Measurements from ENCODE around the gene FOXI2.

Gene FOXI2

DNA sequence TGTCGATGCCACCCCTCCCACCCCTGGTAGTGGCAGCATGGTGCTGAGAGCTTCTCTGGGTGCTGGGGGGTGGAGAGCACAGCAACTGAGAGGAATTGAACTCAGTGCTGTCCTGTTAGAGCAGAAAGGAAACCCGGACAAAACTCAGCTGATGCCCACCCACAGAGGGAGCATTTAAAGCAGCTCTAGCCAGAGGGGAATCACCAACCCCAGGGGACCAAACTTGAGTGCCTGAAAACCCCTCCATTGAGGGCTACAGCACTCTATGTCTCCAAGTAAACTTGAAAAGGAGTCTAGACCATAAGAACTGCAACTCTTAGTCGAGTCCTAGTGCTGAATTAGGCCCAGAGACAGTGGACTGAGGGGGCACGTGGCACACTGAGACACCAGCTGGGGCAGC, 16.8 kb upstream of the FOXI2 start:
- Histone ChIP-seq H3K27ac (ENCODE audit: low read depth, low read length) (no peak overlapping the region), H2AFZ (ENCODE audit: low read length, unreplicated experiment) (no peak overlapping the region), H3K79me2 (ENCODE audit: control insufficient read depth, insufficient read depth, low read length, unreplicated experiment) (no peaks in the 10 kb centered on the region), H3K4me1 (ENCODE audit: control insufficient read depth, insufficient read depth, low read length, unreplicated experiment) (no peaks in the 10 kb centered on the region), H3K27me3 (ENCODE audit: insufficient read depth, low read length) (0 out of 2 replicates have a peak, but pooled peaks cover 3% of the 10 kb centered on the region), H3K36me3 (ENCODE audit: insufficient read depth, low read length) (no peaks in the 10 kb centered on the region), H3K4me3 (ENCODE audit: low read depth, low read length) (no peak overlapping the region)

- Histone ChIP-seq H3K4me3 (ENCODE audit: low read depth, low read length) (no peak overlapping the region), H3K36me3 (ENCODE audit: insufficient read depth, low read length) (no peaks in the 10 kb centered on the region), H3K4me1 (ENCODE audit: control insufficient read depth, insufficient read depth, low read length, unreplicated experiment) (no peaks in the 10 kb centered on the region), H3K79me2 (ENCODE audit: control insufficient read depth, insufficient read depth, low read length, unreplicated experiment) (no peaks in the 10 kb centered on the region), H3K27me3 (ENCODE audit: insufficient read depth, low read length) (0 out of 2 replicates have a peak, but pooled peaks cover 3% of the 10 kb centered on the region), H2AFZ (ENCODE audit: low read length, unreplicated experiment) (no peak overlapping the region), H3K27ac (ENCODE audit: low read depth, low read length) (no peak overlapping the region)
Measured at GRCh38 chr10:127720903-127721302, 16.1 kb upstream of the FOXI2 start.

- no peak overlapping the region for H2AFZ ChIP-seq (ENCODE audit: low read length, unreplicated experiment)
- peaks cover 54% of the 10 kb centered on the region for H3K27me3 ChIP-seq (ENCODE audit: insufficient read depth, low read length)
Measured at GRCh38 chr10:127734753-127735152, 2.2 kb upstream of the FOXI2 start.

DNA sequence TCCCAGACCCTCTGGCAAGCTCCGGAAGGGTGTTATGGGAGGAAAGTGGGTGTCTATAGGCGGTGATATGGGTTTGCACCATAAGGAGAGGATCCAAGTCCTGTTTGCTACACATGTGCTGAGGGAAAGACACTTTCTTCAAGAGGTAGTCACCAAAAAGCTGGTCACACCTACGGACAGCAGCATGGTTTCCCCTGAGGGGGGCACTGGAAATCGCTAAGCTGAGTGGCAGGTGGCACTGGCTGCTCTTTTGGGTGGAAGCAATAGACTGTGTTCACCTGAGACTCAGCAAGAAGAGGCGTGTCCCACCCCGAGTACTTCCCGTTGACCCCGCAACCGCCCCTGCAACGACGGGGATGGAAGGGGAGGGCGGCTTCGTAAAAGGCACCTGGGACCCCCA, 1.8 kb upstream of the FOXI2 start:
- Histone ChIP-seq H3K4me1 (ENCODE audit: control insufficient read depth, insufficient read depth, low read length, unreplicated experiment) (no peaks in the 10 kb centered on the region), H3K79me2 (ENCODE audit: control insufficient read depth, insufficient read depth, low read length, unreplicated experiment) (no peaks in the 10 kb centered on the region), H3K27me3 (ENCODE audit: insufficient read depth, low read length) (peaks cover 54% of the 10 kb centered on the region), H3K36me3 (ENCODE audit: insufficient read depth, low read length) (no peaks in the 10 kb centered on the region), H2AFZ (ENCODE audit: low read length, unreplicated experiment) (no peak overlapping the region), H3K4me3 (ENCODE audit: low read depth, low read length) (no peak overlapping the region), H3K27ac (ENCODE audit: low read depth, low read length) (no peak overlapping the region)

More at GRCh38 chr10:127734753-127735152, 2.2 kb upstream of the FOXI2 start:
- no peaks in the 10 kb centered on the region for H3K79me2 ChIP-seq (ENCODE audit: control insufficient read depth, insufficient read depth, low read length, unreplicated experiment)
- no peak overlapping the region for H3K4me3 ChIP-seq (ENCODE audit: low read depth, low read length)
- no peak overlapping the region for H3K27ac ChIP-seq (ENCODE audit: low read depth, low read length)
- H3K4me1 ChIP-seq (ENCODE audit: control insufficient read depth, insufficient read depth, low read length, unreplicated experiment) = no peaks in the 10 kb centered on the region
- no peaks in the 10 kb centered on the region for H3K36me3 ChIP-seq (ENCODE audit: insufficient read depth, low read length)

DNA sequence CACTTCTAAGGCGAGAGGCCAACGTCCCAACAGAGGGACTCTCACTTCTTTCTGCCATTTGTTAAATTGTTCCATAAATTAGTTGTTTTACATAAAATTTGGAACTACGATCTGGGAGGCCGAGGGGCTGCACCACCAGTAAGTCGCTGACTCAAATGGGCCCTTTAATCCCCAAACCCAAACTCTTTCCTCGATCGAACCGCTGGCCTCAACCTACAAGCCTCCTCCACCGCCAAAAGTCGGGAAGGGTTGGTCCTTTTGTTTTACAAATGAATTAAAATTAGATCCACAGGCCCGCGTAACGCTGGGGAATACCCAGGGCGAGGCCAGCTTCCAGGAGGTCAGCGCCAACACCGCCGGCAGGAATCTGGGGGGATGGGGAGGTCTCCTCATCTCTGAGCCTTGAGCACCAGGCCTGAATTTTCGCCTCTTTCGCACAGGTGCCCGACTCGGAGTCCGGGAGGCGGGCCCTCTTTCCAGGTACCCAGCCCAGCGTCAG, 1.2 kb upstream of the FOXI2 start:
- Histone ChIP-seq H3K27ac (ENCODE audit: low read depth, low read length) (no peak overlapping the region), H3K4me1 (ENCODE audit: control insufficient read depth, insufficient read depth, low read length, unreplicated experiment) (no peaks in the 10 kb centered on the region), H3K36me3 (ENCODE audit: insufficient read depth, low read length) (no peaks in the 10 kb centered on the region), H2AFZ (ENCODE audit: low read length, unreplicated experiment) (no peak overlapping the region), H3K79me2 (ENCODE audit: control insufficient read depth, insufficient read depth, low read length, unreplicated experiment) (no peaks in the 10 kb centered on the region), H3K4me3 (ENCODE audit: low read depth, low read length) (no peak overlapping the region), H3K27me3 (ENCODE audit: insufficient read depth, low read length) (peaks cover 54% of the 10 kb centered on the region)

GRCh38 chr10:127736222-127736914, 617 bp upstream of the FOXI2 start:
- Histone ChIP-seq H3K4me1 (ENCODE audit: control insufficient read depth, insufficient read depth, low read length, unreplicated experiment) (no peaks in the 10 kb centered on the region), H3K4me3 (ENCODE audit: low read depth, low read length) (no peak overlapping the region), H2AFZ (ENCODE audit: low read length, unreplicated experiment) (no peak overlapping the region), H3K79me2 (ENCODE audit: control insufficient read depth, insufficient read depth, low read length, unreplicated experiment) (no peaks in the 10 kb centered on the region), H3K27ac (ENCODE audit: low read depth, low read length) (no peak overlapping the region), H3K36me3 (ENCODE audit: insufficient read depth, low read length) (no peaks in the 10 kb centered on the region), H3K27me3 (ENCODE audit: insufficient read depth, low read length) (peaks cover 54% of the 10 kb centered on the region)

DNA sequence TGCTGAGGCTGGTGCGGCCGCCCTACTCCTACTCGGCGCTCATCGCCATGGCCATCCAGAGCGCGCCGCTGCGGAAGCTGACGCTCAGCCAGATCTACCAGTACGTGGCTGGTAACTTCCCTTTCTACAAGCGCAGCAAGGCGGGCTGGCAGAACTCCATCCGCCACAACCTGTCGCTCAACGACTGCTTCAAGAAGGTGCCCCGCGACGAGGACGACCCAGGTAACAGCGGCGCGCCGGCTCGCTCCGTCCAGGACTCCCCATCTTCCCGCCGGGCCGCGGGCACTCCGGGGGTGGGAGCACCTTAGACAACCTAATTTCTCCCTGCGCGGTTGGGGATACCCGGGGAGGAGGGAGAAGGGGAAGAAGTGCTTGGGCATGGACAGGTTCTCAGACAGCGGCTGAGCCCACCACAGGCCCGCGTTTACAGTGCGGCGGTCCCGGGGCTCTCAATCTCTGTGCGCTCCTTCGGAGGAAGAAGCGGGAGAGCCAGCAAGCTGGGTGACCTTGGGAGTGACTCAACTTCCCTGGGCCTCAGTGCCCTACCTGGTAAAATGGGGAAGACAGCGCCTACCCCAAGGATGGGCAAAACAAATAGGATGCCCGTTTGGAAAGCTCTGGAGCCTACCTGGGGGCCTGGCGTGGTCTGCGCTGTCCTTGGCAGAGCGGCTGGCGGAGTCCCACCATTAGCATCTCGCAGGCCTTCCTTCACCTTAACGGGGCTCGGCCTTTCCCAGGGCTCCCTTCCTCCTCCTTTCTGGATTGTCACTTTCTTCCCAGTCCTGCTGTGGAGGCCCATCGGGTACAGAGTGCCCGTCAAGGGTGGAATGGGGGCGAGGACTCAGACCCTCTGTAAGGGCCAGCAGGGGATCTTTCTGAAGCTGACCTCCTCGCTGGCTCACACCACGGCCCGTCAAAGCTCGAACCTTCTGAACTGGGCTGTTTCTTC, 852 bp downstream of the FOXI2 start:
- H3K36me3 ChIP-seq (ENCODE audit: insufficient read depth, low read length) = no peaks in the 10 kb centered on the region
- H3K4me1 ChIP-seq (ENCODE audit: control insufficient read depth, insufficient read depth, low read length, unreplicated experiment) = no peaks in the 10 kb centered on the region
- H3K79me2 ChIP-seq (ENCODE audit: control insufficient read depth, insufficient read depth, low read length, unreplicated experiment) = no peaks in the 10 kb centered on the region
- peaks cover 54% of the 10 kb centered on the region for H3K27me3 ChIP-seq (ENCODE audit: insufficient read depth, low read length)
- no peak overlapping the region for H3K4me3 ChIP-seq (ENCODE audit: low read depth, low read length)
- no peak overlapping the region for H2AFZ ChIP-seq (ENCODE audit: low read length, unreplicated experiment)
- no peak overlapping the region for H3K27ac ChIP-seq (ENCODE audit: low read depth, low read length)

DNA sequence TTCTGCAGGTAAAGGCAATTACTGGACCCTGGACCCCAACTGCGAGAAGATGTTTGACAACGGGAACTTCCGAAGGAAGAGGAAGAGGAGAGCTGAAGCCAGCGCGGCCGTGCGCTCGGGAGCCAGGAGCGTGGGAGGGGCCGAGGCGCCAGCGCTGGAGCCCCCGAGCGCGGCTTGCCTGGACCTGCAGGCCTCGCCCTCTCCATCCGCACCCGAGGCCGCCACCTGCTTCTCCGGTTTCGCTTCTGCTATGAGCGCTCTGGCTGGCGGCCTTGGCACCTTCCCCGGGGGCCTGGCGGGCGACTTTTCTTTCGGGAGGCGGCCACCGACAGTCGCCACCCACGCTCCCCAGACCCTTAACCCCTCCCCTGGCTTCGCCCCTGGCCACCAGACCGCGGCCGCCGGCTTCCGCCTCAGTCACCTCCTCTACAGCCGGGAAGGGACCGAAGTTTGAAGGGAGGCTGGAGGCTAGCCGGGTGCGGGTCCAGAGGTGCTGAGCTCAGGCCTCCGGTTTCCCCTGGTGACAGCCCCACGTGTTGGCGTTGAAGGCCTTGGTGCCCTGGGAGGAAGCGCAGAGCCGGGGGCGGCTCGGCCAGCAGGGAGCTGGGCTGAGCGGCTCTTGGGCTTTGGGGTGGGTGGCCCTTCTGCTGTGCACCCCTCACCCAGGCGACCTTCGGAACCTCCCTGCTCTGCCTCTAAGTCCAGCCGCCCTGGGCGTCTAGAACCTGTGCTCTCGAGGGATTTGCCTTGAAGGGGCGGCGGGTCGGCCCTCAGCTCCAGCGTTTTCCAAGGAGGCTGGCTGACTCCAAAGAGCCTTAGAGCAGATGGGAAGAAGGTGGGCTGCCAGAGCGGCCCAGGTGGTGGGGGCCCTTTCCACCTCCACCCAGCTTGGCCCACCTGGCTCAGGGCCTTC, 1.8 kb downstream of the FOXI2 start:
- H2AFZ ChIP-seq (ENCODE audit: low read length, unreplicated experiment) = no peak overlapping the region
- no peak overlapping the region for H3K27ac ChIP-seq (ENCODE audit: low read depth, low read length)

GRCh38 chr10:127739908-127740307, 2.9 kb downstream of the FOXI2 start:
- H2AFZ ChIP-seq (ENCODE audit: low read length, unreplicated experiment) = no peak overlapping the region
- H3K4me3 ChIP-seq (ENCODE audit: low read depth, low read length) = no peak overlapping the region
- no peaks in the 10 kb centered on the region for H3K4me1 ChIP-seq (ENCODE audit: control insufficient read depth, insufficient read depth, low read length, unreplicated experiment)
- H3K79me2 ChIP-seq (ENCODE audit: control insufficient read depth, insufficient read depth, low read length, unreplicated experiment) = no peaks in the 10 kb centered on the region
- H3K36me3 ChIP-seq (ENCODE audit: insufficient read depth, low read length) = no peaks in the 10 kb centered on the region
- no peak overlapping the region for H3K27ac ChIP-seq (ENCODE audit: low read depth, low read length)
- H3K27me3 ChIP-seq (ENCODE audit: insufficient read depth, low read length) = peaks cover 45% of the 10 kb centered on the region

More for the DNA sequence above, 1.8 kb downstream of the FOXI2 start:
- H3K36me3 ChIP-seq (ENCODE audit: insufficient read depth, low read length) = no peaks in the 10 kb centered on the region
- H3K27me3 ChIP-seq (ENCODE audit: insufficient read depth, low read length) = peaks cover 54% of the 10 kb centered on the region
- no peaks in the 10 kb centered on the region for H3K79me2 ChIP-seq (ENCODE audit: control insufficient read depth, insufficient read depth, low read length, unreplicated experiment)
- no peaks in the 10 kb centered on the region for H3K4me1 ChIP-seq (ENCODE audit: control insufficient read depth, insufficient read depth, low read length, unreplicated experiment)
- no peak overlapping the region for H3K4me3 ChIP-seq (ENCODE audit: low read depth, low read length)

DNA sequence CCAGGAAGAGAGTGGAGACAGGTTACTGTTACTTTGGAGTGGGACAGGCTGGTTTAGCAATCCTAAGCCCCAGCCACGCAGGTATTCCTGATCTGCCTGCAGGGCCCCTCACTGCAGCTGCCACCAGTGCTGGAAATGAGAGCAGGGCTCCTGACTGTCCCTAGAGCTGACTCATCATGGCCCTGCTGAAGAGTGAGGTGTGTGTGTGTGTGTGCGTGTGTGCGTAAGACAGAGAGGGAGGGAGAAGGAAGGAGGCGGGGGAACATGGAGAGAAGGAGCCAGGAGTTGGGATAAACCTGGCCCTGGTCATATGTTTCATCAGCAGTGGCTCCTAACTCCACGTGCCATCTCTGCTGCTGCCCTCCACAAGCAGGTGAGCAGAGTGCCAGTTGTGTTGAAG, 3.6 kb downstream of the FOXI2 start:
- H3K79me2 ChIP-seq (ENCODE audit: control insufficient read depth, insufficient read depth, low read length, unreplicated experiment) = no peaks in the 10 kb centered on the region
- H3K36me3 ChIP-seq (ENCODE audit: insufficient read depth, low read length) = no peaks in the 10 kb centered on the region
- no peak overlapping the region for H3K27ac ChIP-seq (ENCODE audit: low read depth, low read length)
- H2AFZ ChIP-seq (ENCODE audit: low read length, unreplicated experiment) = no peak overlapping the region
- H3K4me1 ChIP-seq (ENCODE audit: control insufficient read depth, insufficient read depth, low read length, unreplicated experiment) = no peaks in the 10 kb centered on the region
- H3K27me3 ChIP-seq (ENCODE audit: insufficient read depth, low read length) = peaks cover 38% of the 10 kb centered on the region
- H3K4me3 ChIP-seq (ENCODE audit: low read depth, low read length) = no peak overlapping the region
